ENCODE results near the gene HACD1.

DNA sequence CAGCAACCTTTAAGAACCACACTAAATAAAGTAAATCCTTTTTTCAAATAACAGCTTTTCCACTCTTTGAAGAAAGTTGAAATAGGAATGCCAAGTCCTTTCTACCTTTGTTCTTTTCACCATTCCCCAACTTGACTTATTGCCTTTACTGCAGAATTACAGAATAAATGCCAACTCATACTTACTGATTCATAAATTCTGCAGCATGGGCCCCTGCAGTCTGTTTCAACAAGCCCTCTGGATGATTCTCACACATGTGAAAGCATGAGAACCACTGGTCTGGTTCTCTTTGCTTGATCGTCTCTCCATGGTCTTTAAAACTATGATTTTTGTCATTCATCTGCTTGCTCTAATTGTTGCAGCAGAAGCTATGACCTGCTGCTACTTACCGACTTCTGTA is 56.1 kb downstream of the HACD1 start:
- TF ChIP-seq, protein P1, sequence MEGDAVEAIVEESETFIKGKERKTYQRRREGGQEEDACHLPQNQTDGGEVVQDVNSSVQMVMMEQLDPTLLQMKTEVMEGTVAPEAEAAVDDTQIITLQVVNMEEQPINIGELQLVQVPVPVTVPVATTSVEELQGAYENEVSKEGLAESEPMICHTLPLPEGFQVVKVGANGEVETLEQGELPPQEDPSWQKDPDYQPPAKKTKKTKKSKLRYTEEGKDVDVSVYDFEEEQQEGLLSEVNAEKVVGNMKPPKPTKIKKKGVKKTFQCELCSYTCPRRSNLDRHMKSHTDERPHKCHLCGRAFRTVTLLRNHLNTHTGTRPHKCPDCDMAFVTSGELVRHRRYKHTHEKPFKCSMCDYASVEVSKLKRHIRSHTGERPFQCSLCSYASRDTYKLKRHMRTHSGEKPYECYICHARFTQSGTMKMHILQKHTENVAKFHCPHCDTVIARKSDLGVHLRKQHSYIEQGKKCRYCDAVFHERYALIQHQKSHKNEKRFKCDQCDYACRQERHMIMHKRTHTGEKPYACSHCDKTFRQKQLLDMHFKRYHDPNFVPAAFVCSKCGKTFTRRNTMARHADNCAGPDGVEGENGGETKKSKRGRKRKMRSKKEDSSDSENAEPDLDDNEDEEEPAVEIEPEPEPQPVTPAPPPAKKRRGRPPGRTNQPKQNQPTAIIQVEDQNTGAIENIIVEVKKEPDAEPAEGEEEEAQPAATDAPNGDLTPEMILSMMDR (conservative IDR thresholded peaks at IDR 0.05; ENCODE audit: low read length): no peak
- no peak for TF ChIP-seq EZH2phosphoT487 (IDR thresholded peaks at IDR 0.05; ENCODE audit: borderline replicate concordance)

Measured in Loucy (cell line).